ENCODE measurements around the gene NDUFAF8.

The NDUFAF8 gene

DNA sequence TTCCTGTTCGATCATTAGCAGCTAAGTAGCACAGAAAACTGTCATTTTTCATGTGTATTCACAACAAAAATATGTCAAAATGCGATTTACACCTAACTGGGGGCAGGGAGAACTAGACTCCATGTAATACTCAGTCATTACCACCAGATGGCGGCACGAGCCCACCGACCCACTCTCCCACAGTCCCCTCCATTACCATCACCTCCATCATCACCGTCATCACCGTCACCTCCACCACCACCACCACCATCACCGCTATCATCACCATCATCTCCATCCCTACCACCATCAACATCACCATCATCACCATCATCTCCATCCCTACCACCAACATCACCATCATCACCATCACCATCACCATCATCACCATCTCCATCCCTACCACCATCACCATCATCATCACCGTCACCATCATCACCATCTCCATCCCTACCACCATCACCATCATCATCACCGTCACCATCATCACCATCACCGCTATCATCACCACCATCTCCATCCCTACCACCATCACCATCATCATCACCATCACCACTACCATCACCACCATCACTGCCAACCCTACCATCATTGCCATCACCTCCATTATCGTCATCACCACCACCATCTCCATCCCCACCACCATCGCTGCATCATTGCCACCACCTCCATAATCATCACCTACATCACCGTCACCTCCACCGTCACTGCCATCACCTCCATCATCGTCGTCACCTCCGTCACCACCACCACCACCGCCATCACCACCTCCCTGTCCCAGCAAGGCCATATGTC lies 14.4 kb downstream of the NDUFAF8 start:
- DNase-seq, result peak; percentile 2

DNA sequence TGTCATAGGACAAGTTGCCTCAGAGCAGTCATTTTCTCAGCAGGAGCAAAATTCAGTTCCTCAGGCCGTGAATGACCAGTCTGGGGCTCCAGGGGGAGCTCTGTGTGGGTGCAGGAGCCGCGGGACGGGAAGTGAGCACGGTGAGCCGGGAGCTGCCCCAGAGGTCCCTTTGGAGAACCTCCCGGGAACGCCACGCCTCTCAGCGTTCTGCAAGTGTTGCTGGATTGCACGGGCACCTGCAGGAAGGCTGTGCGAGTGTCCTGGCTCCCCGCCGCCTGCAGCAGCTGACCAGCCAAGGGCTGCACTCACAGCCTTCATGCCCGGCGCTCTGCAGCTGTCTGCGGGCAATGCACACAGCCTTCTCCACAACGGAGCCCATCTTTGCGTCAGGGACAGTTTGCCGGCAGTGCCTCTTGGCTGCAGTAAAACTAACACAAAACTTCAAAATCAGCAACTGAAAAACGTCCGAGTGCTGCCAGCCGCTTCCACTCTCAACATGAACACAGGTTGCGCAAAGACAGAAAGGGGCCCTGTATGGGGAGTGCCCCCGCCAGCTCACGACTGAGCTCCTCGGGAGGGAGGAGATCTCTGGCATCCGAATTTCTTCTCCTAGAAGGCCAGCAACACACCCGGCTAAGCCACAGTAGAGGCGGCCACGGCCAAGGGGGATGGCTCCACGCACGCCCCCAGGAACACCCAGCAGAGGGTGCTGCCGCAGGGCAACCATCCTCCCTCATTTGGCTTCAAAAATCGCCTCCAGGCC lies 16.0 kb downstream of the NDUFAF8 start:
- DNase-seq, result no peak

DNA sequence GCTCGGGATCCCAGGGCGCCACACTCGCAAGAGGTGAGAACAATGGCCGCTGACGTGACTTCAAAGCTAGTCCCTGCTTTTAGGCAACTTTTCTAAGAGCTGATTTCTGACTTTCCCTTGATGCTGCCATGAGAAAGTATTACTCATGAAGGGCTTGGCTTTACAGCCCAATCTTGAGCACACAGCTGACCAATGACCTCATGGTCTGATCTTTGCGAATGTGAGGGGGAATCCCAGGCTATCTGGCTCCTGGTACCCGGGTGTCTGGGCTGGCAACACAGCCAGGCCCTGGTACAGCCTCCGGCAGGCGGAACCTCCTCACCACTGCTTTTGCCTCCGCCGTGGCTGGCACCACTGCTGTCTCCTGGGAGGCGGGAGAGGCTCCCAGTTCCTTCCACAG lies 17.5 kb downstream of the NDUFAF8 start:
- no peak for DNase-seq

DNA sequence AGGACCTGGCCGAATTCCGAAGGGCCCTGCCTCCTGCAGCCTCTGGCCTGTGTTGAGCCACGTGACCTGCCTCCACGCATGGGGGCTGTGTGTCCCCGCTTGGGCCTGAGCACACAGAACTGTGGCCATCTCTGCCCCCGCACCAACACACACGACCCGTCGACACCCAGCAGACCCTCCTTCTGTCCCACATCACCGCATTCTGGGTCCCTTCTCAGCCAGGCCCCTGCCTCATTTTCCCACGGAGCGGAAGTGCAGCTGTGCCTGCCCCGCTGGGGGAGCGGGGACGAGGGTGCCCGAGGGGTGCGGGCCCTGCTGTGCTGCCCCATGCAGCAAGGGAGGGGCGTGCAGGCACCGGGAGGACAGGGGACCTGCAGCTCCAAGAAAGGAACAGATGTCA lies 18.4 kb downstream of the NDUFAF8 start:
- DNase-seq, result no peak

DNA sequence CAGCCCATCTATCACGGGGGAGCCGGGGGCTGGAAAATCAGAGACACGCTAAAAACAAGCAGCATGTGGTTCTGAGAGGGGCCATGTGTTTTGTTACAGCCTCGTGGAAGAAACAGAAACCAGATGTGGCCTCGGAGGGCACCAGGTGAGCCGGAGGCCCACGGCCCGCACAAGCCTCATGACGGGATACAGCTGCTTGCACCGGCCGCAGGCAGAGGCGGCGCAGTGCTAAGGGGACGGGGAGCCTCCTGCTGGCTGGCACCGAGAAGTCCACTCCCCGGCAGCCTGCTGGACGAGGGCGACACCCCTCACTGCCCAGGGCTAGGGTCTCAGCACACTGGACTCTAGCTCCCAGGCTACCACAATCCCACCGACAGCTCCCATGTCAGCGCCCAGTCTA lies 19.2 kb downstream of the NDUFAF8 start:
- DNase-seq, result no peak

DNA sequence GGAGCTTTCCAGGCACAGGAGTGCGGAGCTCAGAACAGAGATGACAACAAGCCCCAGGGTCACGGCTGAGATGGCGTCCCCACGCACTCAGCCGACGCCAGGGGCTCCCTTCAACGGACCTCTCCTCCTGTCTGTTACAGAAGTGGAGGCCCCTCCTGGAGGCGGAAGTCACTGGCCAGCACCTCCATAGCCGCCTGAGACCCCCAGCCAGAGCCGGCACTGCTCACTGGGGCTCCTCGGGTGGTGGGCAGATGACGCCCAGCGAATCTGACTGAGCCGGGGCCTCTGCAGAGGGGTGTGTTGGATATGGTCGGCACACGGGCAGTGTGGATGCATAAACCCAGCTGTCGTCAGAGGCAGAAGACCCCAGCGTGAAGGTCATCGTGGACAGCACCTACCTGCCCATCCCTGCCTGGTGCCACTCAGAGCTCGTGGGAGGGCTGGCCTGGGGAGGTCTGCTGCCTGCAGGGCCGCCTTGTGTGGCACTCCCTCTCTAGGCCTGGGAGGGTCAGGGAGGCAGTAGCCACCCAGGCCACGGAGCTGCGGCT lies 20.0 kb downstream of the NDUFAF8 start:
- DNase-seq, result no peak

DNA sequence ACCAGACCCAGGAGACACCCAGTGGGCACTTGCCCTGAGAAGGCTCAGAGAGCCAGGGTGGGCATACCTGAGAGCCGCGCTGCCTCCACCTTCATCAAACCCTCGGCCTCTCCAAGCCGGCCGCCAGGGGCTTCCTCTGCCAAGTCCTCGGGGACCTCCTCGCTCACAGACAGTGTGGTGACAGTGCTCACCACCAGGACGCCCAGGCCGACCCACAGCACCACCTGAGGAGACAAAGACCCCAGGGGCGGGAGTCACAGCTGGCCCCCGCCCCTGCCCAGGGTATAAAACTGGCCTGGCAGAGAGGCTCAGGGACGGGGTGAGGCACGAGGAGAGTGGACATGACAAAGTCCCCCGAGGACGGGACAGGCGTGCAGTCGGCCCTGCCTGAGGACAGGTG lies 21.1 kb downstream of the NDUFAF8 start:
- no peak for DNase-seq

DNA sequence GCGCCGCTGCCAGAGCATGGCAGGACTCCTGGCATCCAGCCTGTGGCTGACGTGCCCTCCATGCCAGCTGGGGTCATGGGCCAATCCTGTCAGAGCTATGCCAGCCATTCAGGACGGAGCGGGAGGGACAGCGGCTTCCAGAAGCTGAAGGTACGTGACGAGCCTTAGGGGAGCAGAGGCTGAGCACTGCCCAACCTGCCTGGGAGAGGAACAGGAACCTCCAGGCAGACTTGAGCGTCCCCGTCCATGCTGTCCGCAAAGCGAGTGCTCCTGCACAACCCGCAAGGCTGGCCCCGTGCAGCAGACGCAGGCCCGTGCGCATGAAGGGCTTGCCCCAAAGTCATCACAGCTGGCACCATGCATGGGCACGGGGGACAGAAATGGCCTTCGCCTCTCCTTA lies 21.5 kb downstream of the NDUFAF8 start:
- no peak for DNase-seq

DNA sequence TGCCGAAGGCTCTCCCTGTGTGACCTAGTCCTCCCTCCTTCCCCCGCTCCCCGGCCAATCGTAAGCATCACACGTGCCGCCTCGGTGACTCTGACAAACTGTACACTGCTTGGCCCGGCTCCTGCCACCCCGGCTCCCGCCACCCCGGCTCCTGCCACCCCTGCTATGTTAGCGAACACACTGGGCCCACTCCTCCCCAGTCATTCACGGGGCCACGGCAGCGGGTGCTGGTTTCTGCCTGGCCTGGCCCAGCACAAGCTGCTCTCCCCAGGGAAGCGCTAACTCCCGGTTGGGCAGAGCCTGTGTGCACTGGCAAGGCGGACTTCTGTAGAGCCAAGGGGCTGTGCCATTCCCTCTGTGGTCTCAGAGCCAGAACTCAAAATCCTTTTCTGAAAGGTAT lies 22.0 kb downstream of the NDUFAF8 start:
- no peak for DNase-seq

DNA sequence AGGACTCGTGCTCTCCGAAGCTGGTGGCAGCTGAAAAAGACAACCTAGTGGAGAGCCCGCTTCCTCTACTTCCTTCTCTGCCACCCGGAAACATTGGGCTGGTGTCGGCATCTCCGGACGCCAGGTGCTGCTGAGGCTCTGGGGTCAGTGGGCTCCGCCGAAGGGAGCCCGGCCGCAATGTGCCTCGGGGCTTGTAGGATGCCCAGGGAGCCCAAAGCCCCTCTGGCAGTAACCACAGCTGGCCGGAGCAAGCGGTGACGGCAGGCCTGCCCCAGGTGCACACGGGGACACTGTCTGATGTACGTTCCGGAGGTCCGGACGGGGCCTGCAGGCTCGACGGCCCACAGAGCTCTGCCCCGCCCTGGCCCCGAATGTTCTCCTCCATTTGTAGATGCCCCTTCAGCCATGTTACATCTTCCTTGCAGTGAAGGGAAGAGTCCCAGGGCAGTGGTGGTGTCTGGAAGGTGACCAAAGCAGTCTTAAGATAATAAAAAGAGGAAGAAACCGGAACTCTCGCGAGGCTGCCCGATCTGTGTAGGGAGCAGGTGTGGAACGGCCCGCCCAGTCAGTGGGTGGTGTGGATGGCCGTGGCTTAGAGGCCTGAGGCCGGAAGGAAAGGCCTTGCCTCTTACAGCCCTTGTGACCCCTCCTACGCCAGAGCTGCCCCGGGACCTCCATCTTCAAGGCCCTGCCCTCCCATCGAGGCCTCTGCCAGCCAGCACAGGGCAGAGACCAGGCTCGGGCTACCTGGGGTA lies 22.6 kb downstream of the NDUFAF8 start:
- DNase-seq, result no peak

DNA sequence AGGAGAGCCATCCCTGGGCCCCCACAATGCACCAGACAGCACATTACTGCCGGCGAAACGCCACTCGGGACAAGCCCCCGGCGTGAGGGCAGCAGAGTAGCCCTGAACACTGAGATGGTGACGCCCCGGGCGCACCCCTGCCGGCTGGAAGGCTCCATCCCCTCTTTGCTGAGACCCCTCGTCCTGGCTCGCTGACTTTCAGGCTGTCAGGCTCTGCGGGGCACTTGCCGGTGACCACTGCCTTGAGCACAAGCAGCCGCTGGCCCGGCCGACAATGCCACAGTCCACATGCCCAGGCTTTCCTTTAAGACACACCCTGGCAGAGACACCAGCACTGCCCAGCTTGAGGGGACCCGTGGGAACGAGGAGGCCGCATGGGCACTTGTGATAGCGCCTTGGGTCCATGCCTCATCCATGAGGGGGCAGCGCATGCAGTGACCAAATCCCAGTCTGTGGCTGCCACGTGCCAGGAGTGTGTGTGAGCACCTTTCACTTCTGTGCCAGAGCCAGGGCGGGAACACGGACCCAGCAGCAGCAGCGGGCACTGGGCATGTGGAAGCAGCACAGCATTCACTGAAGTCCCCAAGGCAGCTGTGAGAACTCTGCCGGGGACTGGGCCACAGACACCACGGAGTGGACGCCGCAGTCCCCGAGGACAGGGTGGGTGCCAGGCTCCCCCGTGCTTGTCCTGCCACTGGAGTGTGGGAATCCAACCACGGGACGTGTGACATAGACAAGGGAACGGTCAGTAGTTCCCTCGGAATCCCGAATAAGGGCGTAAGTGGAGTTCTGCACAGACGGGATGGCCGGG lies 24.5 kb downstream of the NDUFAF8 start:
- DNase-seq, result no peak

DNA sequence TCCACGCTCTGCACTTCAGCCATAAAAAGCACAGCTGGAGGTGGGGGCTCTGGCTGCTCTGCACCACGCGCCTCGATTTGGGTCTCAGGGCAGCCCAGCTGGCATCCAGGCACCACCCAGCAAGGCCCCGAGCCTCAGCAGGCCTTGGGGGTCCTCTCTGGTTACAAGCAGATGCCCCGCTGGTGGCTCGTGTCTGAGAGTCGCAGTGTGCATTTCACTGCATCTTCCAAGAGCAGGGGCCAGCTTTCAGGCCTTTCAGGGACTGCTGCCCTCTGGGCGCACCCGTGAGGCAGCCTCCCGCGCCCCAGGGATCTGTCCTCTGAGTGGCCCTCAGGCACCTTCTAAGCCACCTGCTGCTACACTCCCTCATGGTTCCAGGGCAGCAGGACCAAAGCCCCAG lies 25.5 kb downstream of the NDUFAF8 start:
- DNase-seq, result no peak

DNA sequence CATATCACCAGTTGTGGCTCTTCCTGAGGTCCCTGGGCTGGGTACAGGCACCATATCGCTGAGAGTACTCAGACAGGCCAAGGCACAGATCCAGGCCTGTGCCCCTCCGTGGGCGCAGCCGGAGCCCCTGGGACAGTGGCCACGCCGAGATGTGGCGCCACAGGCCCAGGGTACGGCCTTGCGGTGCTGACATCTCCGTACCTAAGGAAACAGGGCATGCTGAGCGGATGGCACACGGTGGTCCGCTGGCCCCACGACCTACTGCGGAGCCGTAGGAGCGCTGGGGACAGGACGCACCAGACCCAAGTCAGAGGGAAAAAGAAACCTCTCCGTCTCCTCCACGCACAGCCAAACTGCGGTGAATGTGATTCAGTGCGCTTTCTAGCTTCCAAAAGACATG lies 26.5 kb downstream of the NDUFAF8 start:
- no peak for DNase-seq

DNA sequence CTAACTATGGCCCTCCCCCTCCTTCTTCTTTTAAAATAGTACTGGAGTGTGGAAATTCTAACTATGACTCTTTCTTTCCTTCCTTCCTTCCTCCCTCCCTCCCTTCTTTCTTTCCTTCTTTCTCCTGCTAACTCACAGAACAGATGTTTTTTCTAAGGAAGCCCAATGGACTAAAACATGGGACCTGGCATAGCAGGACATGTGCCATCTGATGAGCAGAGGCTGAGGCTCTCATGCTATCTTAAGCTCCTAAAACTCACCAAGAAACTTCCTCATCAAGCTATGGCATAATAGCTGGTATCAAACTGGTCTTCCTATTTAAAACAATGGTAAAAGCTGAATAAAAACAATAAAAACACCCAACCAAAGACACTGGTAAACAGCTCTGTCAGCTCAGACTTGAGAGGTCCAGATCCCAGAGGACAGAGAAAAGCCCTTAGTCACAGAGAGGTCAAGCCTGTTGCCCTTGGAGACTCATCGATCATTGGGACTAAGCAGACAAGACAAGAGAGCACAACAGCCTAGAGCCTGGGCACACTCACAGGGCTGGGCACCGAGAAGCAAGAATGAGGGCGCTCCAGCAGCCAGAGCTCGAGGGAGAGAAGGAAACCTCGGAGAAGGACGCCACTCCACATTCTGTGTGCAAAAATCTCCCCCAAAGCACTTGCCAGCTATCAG lies 28.4 kb downstream of the NDUFAF8 start:
- no peak for DNase-seq

DNA sequence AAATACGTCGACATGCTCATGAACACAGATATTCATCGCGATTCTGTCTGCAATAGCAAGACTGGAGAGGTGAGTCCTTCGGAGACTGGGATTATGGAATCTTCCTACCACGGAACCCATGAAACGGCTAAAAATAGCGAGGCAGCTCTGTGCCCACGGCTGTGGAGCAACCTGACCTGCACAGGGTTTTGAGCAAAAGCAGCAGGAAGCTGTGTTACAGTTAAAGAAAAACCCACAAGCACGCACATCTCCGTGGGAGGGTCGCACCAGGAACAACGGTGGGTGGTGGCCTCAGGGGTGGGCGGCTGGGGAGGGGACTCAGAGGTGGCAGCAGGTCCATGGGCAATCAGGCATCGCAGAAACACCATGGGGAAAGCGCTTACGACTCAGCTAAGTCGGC lies 31.2 kb downstream of the NDUFAF8 start:
- DNase-seq, result no peak

DNA sequence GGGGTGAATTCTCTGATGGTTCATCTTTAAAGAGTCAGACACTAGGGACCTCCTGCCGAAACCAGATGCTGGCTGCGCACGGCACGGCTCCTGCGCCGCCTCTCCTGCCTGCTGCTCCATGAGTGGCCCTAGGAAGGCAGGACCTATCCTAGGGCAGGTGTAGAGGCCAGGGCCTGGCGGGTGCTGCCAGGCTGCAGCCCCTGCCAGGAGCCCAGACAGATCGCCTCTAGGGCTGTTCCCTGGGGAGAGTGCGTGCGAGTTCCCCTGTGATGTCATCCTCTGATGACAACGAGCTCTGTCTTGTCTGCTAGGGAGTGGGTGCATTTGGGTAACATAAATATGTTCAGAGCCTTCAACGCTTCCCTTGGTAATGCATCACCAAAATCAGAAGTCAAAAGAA lies 32.1 kb downstream of the NDUFAF8 start:
- no peak for DNase-seq

DNA sequence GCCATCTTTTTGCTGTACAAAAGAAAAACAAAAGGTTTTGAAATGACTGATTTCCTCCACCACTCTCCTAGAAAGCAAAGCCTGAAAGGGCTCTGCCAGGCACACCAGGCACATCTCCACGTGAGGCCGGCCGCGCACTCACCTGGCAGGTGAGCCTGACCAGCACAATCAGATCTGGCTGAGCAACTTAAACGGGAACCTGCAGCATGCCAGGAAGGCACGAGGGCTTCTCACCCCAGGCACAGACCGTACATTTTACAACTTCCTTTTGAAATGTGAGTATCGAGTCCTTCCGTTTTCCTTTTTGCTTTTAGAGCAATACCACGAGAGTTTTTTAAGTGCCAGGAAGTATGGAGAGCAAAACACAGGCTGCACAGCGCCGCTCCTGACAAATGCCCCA lies 33.5 kb downstream of the NDUFAF8 start:
- no peak for DNase-seq

DNA sequence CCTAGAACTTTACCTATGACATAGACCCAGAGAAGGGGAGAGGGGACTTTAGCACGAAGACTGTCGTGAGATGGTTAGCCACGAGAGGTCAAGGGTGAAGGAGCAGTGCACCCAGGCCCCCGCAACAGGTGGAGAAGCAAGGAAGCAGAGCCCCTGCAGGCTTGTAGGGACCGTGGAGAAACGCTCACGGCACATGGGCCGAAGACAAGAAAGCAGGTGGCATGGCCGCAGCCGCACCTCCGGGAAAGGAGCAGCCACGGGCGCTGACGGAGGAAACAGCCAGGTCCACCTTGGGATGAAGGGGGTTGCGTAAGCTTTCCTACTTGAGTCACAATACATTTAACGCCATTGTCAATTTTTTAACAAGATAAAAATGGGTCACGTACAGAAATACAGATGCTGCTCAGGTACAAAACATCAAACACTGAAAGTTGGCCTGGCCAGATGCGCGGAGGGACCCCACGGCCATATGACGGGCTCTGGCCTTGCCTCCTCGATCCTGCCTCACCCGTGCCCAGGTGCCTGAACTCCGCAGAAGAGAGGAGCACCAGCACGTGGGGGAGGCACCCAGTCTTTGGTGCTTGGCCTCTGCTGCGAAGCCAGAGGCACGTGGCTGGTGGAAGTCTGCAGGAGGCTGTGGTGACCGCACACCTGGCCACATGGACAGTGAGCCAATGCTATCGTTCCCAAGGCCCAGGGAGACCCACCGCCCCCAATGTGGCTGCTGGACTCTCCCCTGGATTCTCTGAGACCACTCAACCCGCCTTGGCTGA lies 34.8 kb downstream of the NDUFAF8 start:
- no peak for DNase-seq

DNA sequence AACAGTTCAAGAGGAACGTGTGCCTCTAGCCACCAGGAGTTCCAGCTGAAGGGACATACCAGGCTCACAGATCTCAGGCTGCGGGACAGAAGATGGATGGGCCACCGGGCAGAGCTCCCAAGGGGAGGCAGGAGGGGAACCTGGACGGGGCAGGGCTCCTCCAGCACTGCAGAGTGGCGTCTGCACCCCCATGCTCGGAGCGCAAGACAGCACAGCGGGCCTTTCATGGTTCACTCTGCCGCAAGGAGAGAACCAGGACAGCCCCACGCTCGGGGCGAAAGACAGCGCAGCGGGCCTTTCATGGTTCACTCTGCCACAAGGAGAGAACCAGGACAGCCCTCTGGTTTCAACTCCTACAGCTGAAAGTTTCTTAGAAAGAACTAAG lies 35.3 kb downstream of the NDUFAF8 start:
- no peak for DNase-seq

DNA sequence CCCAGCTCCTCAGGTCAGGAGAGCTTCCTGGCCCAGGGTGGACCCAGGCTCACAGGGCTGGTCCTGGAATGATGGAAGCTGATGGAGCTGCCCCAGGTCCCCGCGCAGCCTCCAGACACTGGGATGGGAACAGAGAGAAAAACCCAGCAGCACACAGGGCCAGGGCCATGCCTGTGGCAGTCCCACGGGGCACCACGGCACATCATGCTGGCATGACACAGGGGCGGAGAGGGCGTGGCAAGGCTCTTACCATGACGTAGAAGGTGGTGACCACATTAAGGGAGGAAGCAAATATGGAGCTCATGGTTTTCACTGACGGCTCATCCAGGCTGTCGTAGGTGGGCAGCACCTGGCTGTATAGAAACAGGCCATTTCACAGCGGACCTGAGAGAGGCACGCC lies 37.7 kb downstream of the NDUFAF8 start:
- DNase-seq, result no peak

DNA sequence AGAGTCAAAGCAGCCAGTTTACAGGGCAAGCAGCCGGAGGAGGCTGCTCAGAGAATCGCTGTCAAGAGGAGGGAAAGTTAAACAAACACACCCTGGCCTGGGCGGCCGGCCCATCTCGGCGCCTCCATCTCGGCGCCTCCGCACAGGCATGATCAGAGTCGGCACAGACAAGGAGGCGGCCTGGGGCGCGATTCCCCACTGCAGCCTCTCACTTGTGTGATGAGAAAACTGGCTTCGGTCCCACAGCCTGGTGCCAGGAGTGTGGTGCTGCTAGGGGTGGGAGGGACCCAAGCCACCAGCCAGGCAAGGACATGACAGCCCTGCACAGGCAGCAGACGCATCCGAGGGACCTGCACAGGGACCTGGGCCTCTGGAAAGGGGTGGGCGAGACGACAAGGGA lies 38.3 kb downstream of the NDUFAF8 start:
- no peak for DNase-seq
